Testis (tissue), 2 donors: ENCODE results near the gene ADGRD1.
"Not testable (repeated sequence)": the region's sequence is repeated elsewhere in the genome, so short reads cannot be mapped to it uniquely, and the experiment has no call there.

ENCODE experiments used
- CTCF ChIP-seq, 3 experiments: fragments of 450-650 bp in 2 of 3; fragments of 200-600 bp in 1 of 3; sonication (generic) in 1 of 3; IDR thresholded peaks; one replicate each; pipeline ENCODE4 v1.5.1; 2016 to 2019; ENCODE audit warnings: antibody characterized with exemption in 3 of 3, mild to moderate bottlenecking in 2 of 3, moderate library complexity in 1 of 3
- POLR2A ChIP-seq: fragments of 450-650 bp; IDR thresholded peaks from one replicate; pipeline ENCODE4 v1.6.1; 2017; ENCODE audit warnings: antibody characterized with exemption, mild to moderate bottlenecking, moderate library complexity

- not testable (repeated sequence) for TF ChIP-seq CTCF (IDR thresholded peaks at IDR 0.05); POLR2A
These were observed 48.7 kb upstream of the ADGRD1 start for GRCh38 chr12:130904936-130905455.
